Testis (tissue), 3 donors: ENCODE results near the gene ELF1. TPM values are rescaled to one million over a fixed set of nuclear protein-coding genes. Genes with fewer than 3 reads are reported as not detected.
"Not testable (repeated sequence)": the region's sequence is repeated elsewhere in the genome, so short reads cannot be mapped to it uniquely, and the experiment has no call there.

Experiments
- DNase-seq: peaks from one replicate; pipeline ENCODE4 v3.0.0-alpha.2; 2019
- H3K27ac ChIP-seq, 2 donors: fragments of 200-600 bp; sonication (generic); one replicate each; pipeline ENCODE4 v1.5.1; 2019
- H3K27me3 ChIP-seq: fragments of 200-600 bp; sonication (generic); one replicate; pipeline ENCODE4 v1.5.1; 2019
- H3K36me3 ChIP-seq: fragments of 200-600 bp; sonication (generic); one replicate; pipeline ENCODE4 v1.5.1; 2017; ENCODE audit warnings: low read depth; ENCODE audit errors: missing control alignments
- H3K4me1 ChIP-seq: fragments of 200-600 bp; sonication (generic); one replicate; pipeline ENCODE4 v1.5.1; 2019
- H3K4me3 ChIP-seq, 2 donors: fragments of 200-600 bp; sonication (generic); one replicate each; pipeline ENCODE4 v1.5.1; 2017 to 2019
- H3K9me3 ChIP-seq: fragments of 200-600 bp; sonication (generic); one replicate; pipeline ENCODE4 v1.5.1; 2017
- CTCF ChIP-seq, 3 experiments: fragments of 450-650 bp in 2 of 3; fragments of 200-600 bp in 1 of 3; sonication (generic) in 1 of 3; IDR thresholded peaks; one replicate each; pipeline ENCODE4 v1.5.1; 2016 to 2019; ENCODE audit warnings: antibody characterized with exemption in 3 of 3, mild to moderate bottlenecking in 2 of 3, moderate library complexity in 1 of 3
- POLR2A ChIP-seq: fragments of 450-650 bp; IDR thresholded peaks from one replicate; pipeline ENCODE4 v1.6.1; 2017; ENCODE audit warnings: antibody characterized with exemption, mild to moderate bottlenecking, moderate library complexity
- WGBS, 2 donors: methylation state at CpG; one replicate each; pipeline ENCODE4 v1.1.5; 2018; 5-methylcytosine and 5-hydroxymethylcytosine counted together
- intact Hi-C: fragments of 100-400 bp; cut with DNase I; formaldehyde crosslinking; loops from one replicate; pipeline ENCODE4 v1.15.1; 2023; ENCODE audit warnings: low total_unique reads
- polyA plus RNA-seq: library from polyadenylated mRNA; stranded (reverse); fragments of 350-450 nt; fragmentation: Illumina TruSeq; extraction: RNeasy Lipid Tissue Mini Kit (QIAGEN cat#74804); gene quantifications from one replicate; pipeline ENCODE4 v1.2.3, GENCODE V29; 2014; ENCODE audit warnings: low read depth, low replicate concordance; ENCODE audit not compliant: insufficient read depth
- total RNA-seq, 2 donors: library from RNA; depleted of rRNA; stranded (reverse); fragments of >200 nt; gene quantifications; one replicate each; pipeline ENCODE4 v1.2.3, GENCODE V29; 2016

Gene ELF1
- total and polyA plus RNA-seq, 3 donors from 2014 or later = 32.8 to 67.5 (median 54.8) TPM

- no peaks in the 10 kb centered on the region for H3K27me3 ChIP-seq
- H3K4me1 ChIP-seq = no peaks in the 10 kb centered on the region
- no peaks in the 10 kb centered on the region for H3K9me3 ChIP-seq
- no peak for TF ChIP-seq CTCF (IDR thresholded peaks at IDR 0.05)
- no peak for TF ChIP-seq POLR2A
- H3K4me3 ChIP-seq = no peak overlapping the region
- peak overlapping the region in 1 of 2 donors; percentile 54 for H3K27ac ChIP-seq
- no peak for DNase-seq
- no peaks in the 10 kb centered on the region for H3K36me3 ChIP-seq
- intact Hi-C loops = no loop called here
Observed at GRCh38 chr13:40897053-40897452, 122.1 kb downstream of the ELF1 start.

GRCh38 chr13:40895227-40896184 is 123.6 kb downstream of the ELF1 start:
- Histone ChIP-seq H3K36me3 (no peaks in the 10 kb centered on the region), H3K27ac (peak overlapping the region; percentile 54 to 77), H3K27me3 (no peaks in the 10 kb centered on the region), H3K4me3 (no peak overlapping the region), H3K9me3 (no peaks in the 10 kb centered on the region), H3K4me1 (no peaks in the 10 kb centered on the region)
- 68 to 76% methylated on average over 5 of the region's 5 CpGs for WGBS, 2 donors
- DNase-seq = no peak
- intact Hi-C loops = no loop called here
- TF ChIP-seq POLR2A (no peak), CTCF (IDR thresholded peaks at IDR 0.05) (no peak)

DNA sequence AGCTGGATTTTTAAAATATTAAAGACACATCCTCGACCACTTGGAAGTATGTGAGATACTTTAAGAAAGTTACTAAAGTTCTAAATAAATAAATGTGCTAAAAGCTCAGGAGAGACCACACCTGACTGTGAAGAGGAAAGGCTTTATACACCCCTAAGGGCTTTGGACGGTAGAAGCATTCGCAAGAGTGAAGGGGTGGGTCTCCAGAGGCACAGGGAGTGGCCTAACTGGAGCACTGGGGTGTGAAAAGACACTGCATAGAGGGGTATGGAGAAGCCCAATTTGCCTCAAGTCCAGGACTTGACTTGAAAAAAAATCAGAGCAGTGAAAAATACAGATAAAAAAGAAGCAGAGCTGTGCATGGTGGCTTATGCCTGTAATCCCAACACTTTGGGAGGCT is 125.5 kb downstream of the ELF1 start:
- H3K4me3 ChIP-seq, intact Hi-C loops, H3K4me1 ChIP-seq, H3K36me3 ChIP-seq, H3K27me3 ChIP-seq, DNase-seq, H3K9me3 ChIP-seq: not testable (repeated sequence)
- 87% methylated on average over 3 of the region's 3 CpGs for WGBS, 2 donors
- H3K27ac ChIP-seq = peak overlapping the region in 1 of 2 donors; percentile 44

- TF ChIP-seq CTCF (IDR thresholded peaks at IDR 0.05) = no peak
- no peak for TF ChIP-seq POLR2A
- 78 to 87% methylated on average over 3 of the region's 3 CpGs for WGBS, 2 donors
- H3K36me3 ChIP-seq = no peaks in the 10 kb centered on the region
- no peaks in the 10 kb centered on the region for H3K9me3 ChIP-seq
- H3K27ac ChIP-seq = no peak overlapping the region
- no peaks in the 10 kb centered on the region for H3K27me3 ChIP-seq
- H3K4me1 ChIP-seq = no peaks in the 10 kb centered on the region
- no peak overlapping the region for H3K4me3 ChIP-seq
- DNase-seq = no peak
- intact Hi-C loops = no loop called here
Observed at GRCh38 chr13:40886017-40886416, 133.1 kb downstream of the ELF1 start.

DNA sequence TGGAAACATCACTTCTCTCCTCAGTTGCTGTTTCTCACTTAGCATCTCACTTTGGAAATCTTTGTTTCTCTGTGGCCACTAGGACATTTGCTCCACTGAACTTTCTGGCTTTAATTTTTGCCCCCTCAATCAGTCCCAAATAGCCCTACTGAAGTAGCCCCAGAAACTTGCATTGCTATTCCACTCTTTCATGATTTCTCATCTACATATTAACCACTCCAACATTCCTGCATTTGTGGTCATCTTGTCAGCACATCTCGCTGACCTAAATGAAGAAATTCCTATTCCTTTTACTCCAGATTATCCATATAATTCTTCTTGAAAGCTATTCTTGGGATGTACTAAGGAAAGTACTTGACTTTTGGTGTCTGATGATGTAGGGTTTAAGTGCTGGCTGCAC is 134.9 kb downstream of the ELF1 start:
- DNase-seq, H3K9me3 ChIP-seq, intact Hi-C loops, H3K36me3 ChIP-seq, H3K4me1 ChIP-seq, H3K27ac ChIP-seq, H3K4me3 ChIP-seq, H3K27me3 ChIP-seq: not testable (repeated sequence)
- WGBS, 2 donors = no CpG with 5 or more reads among the region's 1 CpG

Other genes starting within 250 kb of the ELF1 start
- 10 to 100 TPM; 27.7 to 31.0 TPM for gene MRPS31, start 248.1 kb downstream of the ELF1 start, total RNA-seq
- gene MRPS31, start 248.1 kb downstream of the ELF1 start, polyA plus RNA-seq = 22.3 TPM
- 10 to 100 TPM; 35.7 to 42.1 TPM for gene SLC25A15, start 229.7 kb downstream of the ELF1 start, total RNA-seq
- 22.1 TPM for gene SLC25A15, start 229.7 kb downstream of the ELF1 start, polyA plus RNA-seq
- 10 to 100 TPM; 17.9 to 19.8 TPM for gene WBP4, start 42.2 kb upstream of the ELF1 start, total RNA-seq
- gene WBP4, start 42.2 kb upstream of the ELF1 start, polyA plus RNA-seq = 7.0 TPM
- 10 to 100 TPM; 13.1 to 13.9 TPM for gene KBTBD6, start 113.5 kb upstream of the ELF1 start, total RNA-seq
- 10.6 TPM for gene KBTBD6, start 113.5 kb upstream of the ELF1 start, polyA plus RNA-seq
- gene KBTBD7, start 175.3 kb upstream of the ELF1 start, total RNA-seq = 10 to 100 TPM; 11.0 TPM
- 7.7 TPM for gene KBTBD7, start 175.3 kb upstream of the ELF1 start, polyA plus RNA-seq
- gene MTRF1, start 244.3 kb upstream of the ELF1 start, total RNA-seq = 10 to 100 TPM; 20.3 to 32.8 TPM
- 23.7 TPM for gene MTRF1, start 244.3 kb upstream of the ELF1 start, polyA plus RNA-seq